ENCODE data around the gene CHSY1. TPM values are rescaled to one million over a fixed set of nuclear protein-coding genes. Genes with fewer than 3 reads are reported as not detected.
"Not testable (repeated sequence)": the region's sequence is repeated elsewhere in the genome, so short reads cannot be mapped to it uniquely, and the experiment has no call there.

The CHSY1 gene
- total RNA-seq, 4 donors from 2014 or later = 25.6 to 62.8 (median 46.0) TPM

DNA sequence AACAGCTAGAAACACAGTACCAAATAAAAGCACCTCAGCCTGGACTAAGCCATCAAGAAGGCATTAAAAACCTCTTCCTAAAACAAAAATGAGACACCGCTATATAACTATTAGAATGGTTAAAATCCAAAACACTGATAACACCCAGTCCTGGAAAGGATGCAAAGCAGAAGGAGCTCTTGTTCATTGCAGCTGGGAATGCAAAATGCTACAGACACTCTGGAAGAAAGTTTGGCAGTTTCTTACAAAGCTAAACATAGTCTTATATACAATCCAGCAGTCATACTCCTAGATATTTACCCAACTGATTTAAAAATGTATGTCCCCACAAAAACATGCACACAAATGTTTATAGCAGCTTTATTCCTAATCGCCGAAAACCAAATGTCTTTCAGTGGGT lies 35.7 kb downstream of the CHSY1 start:
- H3K27me3 ChIP-seq = no peaks in the 10 kb centered on the region
- H3K27ac ChIP-seq = no peak overlapping the region
- H3K4me3 ChIP-seq = no peak overlapping the region
- TF ChIP-seq, protein P1, sequence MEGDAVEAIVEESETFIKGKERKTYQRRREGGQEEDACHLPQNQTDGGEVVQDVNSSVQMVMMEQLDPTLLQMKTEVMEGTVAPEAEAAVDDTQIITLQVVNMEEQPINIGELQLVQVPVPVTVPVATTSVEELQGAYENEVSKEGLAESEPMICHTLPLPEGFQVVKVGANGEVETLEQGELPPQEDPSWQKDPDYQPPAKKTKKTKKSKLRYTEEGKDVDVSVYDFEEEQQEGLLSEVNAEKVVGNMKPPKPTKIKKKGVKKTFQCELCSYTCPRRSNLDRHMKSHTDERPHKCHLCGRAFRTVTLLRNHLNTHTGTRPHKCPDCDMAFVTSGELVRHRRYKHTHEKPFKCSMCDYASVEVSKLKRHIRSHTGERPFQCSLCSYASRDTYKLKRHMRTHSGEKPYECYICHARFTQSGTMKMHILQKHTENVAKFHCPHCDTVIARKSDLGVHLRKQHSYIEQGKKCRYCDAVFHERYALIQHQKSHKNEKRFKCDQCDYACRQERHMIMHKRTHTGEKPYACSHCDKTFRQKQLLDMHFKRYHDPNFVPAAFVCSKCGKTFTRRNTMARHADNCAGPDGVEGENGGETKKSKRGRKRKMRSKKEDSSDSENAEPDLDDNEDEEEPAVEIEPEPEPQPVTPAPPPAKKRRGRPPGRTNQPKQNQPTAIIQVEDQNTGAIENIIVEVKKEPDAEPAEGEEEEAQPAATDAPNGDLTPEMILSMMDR (IDR thresholded peaks at IDR 0.05) = no peak
- no peak for TF ChIP-seq POLR2A (IDR thresholded peaks at IDR 0.05)
- H3K36me3 ChIP-seq = no peaks in the 10 kb centered on the region
- intact Hi-C loops (cut with DNase I; ENCODE audit: low total_unique reads) = no loop called here
- DNase-seq = no peak
- no peaks in the 10 kb centered on the region for H3K9me3 ChIP-seq
- peaks cover 0 to 4% of the 10 kb centered on the region in 2 donors for H3K4me1 ChIP-seq

DNA sequence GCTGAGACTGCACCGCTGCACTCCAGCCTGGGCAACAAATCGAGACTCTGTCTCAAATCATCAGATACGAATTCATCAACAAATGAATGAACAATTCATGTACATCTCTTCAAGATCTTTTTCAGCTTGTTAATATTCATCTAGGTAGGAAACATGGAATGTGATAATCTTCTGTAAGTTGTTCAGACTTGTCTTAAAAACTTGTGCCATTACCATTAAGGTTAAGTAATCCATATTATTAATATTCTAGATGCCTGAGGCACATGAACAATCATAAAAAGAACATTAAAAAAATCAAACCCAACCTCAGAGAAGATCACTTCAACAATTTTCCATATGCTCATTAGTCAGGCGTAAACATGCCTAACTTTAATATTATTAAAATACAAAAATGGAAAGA lies 36.2 kb downstream of the CHSY1 start:
- TF ChIP-seq, protein P1 (IDR thresholded peaks at IDR 0.05) = no peak
- TF ChIP-seq POLR2A (IDR thresholded peaks at IDR 0.05) = no peak
- Histone ChIP-seq H3K27ac (no peak overlapping the region), H3K27me3 (no peaks in the 10 kb centered on the region), H3K9me3 (no peaks in the 10 kb centered on the region), H3K4me1 (peaks cover 0 to 4% of the 10 kb centered on the region in 2 donors), H3K36me3 (no peaks in the 10 kb centered on the region), H3K4me3 (no peak overlapping the region)
- intact Hi-C loops (cut with DNase I; ENCODE audit: low total_unique reads) = no loop called here
- DNase-seq = no peak

DNA sequence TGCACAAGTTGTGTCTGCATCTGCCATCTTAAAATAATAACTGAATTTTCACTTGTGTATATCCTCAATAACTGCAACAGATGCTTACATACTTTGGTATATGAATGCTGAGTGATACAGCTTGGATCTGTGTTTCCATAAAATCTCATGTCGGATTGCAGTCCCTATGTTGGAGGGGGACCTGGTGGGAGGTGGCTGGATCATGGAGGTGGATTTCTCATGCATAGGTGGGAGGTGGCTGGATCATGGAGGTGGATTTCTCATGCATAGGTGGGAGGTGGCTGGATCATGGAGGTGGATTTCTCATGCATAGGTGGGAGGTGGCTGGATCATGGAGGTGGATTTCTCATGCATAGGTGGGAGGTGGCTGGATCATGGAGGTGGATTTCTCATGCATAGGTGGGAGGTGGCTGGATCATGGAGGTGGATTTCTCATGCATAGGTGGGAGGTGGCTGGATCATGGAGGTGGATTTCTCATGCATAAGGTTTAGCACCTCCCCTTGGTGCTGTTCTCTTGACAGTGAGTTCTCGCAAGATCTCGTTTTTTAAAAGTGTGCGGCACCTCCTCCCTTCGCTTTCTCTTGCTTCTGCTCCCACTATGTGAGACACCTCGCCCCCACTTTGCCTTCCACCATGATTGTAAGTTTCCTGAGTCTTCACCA lies 37.3 kb downstream of the CHSY1 start:
- intact Hi-C loops (cut with DNase I; ENCODE audit: low total_unique reads); H3K27me3 ChIP-seq; DNase-seq; H3K4me1 ChIP-seq; H3K9me3 ChIP-seq; H3K27ac ChIP-seq; H3K36me3 ChIP-seq; H3K4me3 ChIP-seq: not testable (repeated sequence)

DNA sequence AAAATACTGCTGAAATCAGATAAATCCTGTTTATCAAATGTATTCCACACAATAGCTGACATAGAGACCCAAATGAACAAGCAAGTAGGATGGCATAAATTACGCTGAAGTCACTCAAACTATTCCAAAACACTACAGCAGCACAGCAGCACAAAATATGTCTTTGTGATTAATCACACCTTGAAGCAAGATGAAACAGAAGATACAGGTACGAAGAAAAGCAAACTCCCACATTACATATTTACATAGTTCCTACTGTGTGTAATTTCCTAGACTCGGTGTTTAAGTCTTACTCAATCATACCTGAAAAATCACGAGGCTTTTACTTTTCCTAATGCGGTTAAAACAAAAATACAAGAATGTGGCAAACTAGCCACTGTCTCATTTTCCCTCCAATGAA lies 38.3 kb downstream of the CHSY1 start:
- no peak overlapping the region for H3K4me3 ChIP-seq
- H3K4me1 ChIP-seq = peaks cover 4 to 7% of the 10 kb centered on the region in 2 donors
- no peak for DNase-seq
- no peaks in the 10 kb centered on the region for H3K36me3 ChIP-seq
- TF ChIP-seq, protein P1 (IDR thresholded peaks at IDR 0.05) = no peak
- no peak for TF ChIP-seq POLR2A (IDR thresholded peaks at IDR 0.05)
- no peaks in the 10 kb centered on the region for H3K9me3 ChIP-seq
- no peaks in the 10 kb centered on the region for H3K27me3 ChIP-seq
- H3K27ac ChIP-seq = peak overlapping the region in 1 of 2 donors; percentile 3
- intact Hi-C loops (cut with DNase I; ENCODE audit: low total_unique reads) = no loop called here

DNA sequence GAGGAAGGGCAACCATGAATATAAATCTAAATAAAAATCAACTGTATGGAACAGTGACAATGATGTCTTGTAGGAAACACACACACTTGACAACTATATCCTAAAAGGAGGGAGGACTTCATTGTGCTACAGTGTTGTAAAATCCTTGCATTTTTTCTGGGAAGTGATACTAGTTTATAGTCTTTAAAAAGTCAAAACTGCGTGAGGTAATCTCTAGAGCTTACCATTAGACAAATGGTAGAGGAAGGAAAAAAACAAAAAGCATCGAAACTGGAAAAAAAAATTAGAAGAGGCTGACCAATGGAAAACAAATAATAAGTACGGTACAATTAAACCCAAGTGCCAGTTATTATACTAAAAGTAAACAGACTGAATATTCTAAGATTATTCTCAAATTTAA lies 38.7 kb downstream of the CHSY1 start:
- no peaks in the 10 kb centered on the region for H3K27me3 ChIP-seq
- H3K4me1 ChIP-seq = peaks cover 4 to 7% of the 10 kb centered on the region in 2 donors
- no peak for DNase-seq
- TF ChIP-seq, protein P1 (IDR thresholded peaks at IDR 0.05) = no peak
- no peak for TF ChIP-seq POLR2A (IDR thresholded peaks at IDR 0.05)
- H3K36me3 ChIP-seq = no peaks in the 10 kb centered on the region
- peak overlapping the region in 1 of 2 donors; percentile 3 for H3K27ac ChIP-seq
- intact Hi-C loops (cut with DNase I; ENCODE audit: low total_unique reads) = no loop called here
- no peak overlapping the region for H3K4me3 ChIP-seq
- H3K9me3 ChIP-seq = no peaks in the 10 kb centered on the region

DNA sequence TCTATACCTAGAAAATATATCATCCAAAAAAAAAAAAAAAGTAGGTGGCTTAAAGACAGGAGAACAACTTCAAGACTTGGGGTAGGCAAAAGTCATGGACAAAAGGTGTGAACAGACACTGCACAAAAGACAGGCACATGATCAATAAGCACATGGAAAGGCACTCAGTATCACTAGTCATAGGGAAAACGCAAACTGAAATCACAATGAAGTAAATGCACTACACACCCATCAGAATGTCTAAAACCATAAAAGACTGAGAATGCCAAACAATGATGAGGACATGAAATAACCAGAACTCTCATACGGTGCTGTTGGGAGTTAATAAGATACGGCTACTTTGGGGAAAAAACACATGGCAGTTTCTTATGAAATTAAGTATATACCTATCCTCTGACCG lies 40.0 kb downstream of the CHSY1 start:
- H3K36me3 ChIP-seq = no peaks in the 10 kb centered on the region
- no peak overlapping the region for H3K4me3 ChIP-seq
- H3K27me3 ChIP-seq = no peaks in the 10 kb centered on the region
- H3K4me1 ChIP-seq = peaks cover 4 to 7% of the 10 kb centered on the region in 2 donors
- intact Hi-C loops (cut with DNase I; ENCODE audit: low total_unique reads) = no loop called here
- H3K9me3 ChIP-seq = no peaks in the 10 kb centered on the region
- TF ChIP-seq POLR2A (IDR thresholded peaks at IDR 0.05) = no peak
- TF ChIP-seq, protein P1 (IDR thresholded peaks at IDR 0.05) = no peak
- H3K27ac ChIP-seq = no peak overlapping the region
- no peak for DNase-seq

Measured in uterus (tissue), 4 donors.